Muscle of arm (tissue), 14 donors: Measurements from ENCODE around the gene SEMA6D. TPM values are rescaled to one million over a fixed set of nuclear protein-coding genes. Genes with fewer than 3 reads are reported as not detected.

Source experiments
- DNase-seq: peaks from one replicate; pipeline ENCODE4 v3.0.0-alpha.2; 2013
- long read RNA-seq, 11 donors: transcript quantifications; one replicate each; lab custom pipeline, GENCODE V29; 2026
- polyA plus RNA-seq, 12 donors: library from polyadenylated mRNA; unstranded; fragments of 120-200 nt; gene quantifications; one replicate each; pipeline ENCODE4 v1.2.1, GENCODE V29; 2013; ENCODE audit not compliant: insufficient read length in 12 of 12

The SEMA6D gene
- polyA plus RNA-seq = 10 to 100 TPM in 11 of 12 donors, not detected in 1; 44.0 to 90.9 (median 68.3) TPM
- long read RNA-seq, donor 1, partial matches to known transcripts = 12 of 15 reads
- long read RNA-seq, donor 1, other reads (novel, unspliced or antisense) = 0 of 15 reads
- long read RNA-seq, donor 2, full-length matches to known transcripts = 4 of 4 reads
- long read RNA-seq, donor 2, partial matches to known transcripts = 0 of 4 reads
- long read RNA-seq, donor 2, other reads (novel, unspliced or antisense) = 0 of 4 reads
- long read RNA-seq, donor 3, full-length matches to known transcripts = 2 of 2 reads
- long read RNA-seq, donor 3, partial matches to known transcripts = 0 of 2 reads
- long read RNA-seq, donor 3, other reads (novel, unspliced or antisense) = 0 of 2 reads
- long read RNA-seq, donor 4 = 0 reads
- long read RNA-seq, donor 5, full-length matches to known transcripts = 6 of 6 reads
- long read RNA-seq, donor 5, partial matches to known transcripts = 0 of 6 reads
- long read RNA-seq, donor 5, other reads (novel, unspliced or antisense) = 0 of 6 reads
- long read RNA-seq, donor 6, partial matches to known transcripts = 0 of 1 reads
- long read RNA-seq, donor 6, other reads (novel, unspliced or antisense) = 0 of 1 reads
- long read RNA-seq, donor 7, partial matches to known transcripts = 0 of 1 reads
- long read RNA-seq, donor 7, other reads (novel, unspliced or antisense) = 0 of 1 reads
- long read RNA-seq, donor 8, full-length matches to known transcripts = 6 of 67 reads
- long read RNA-seq, donor 8, partial matches to known transcripts = 61 of 67 reads
- long read RNA-seq, donor 8, other reads (novel, unspliced or antisense) = 0 of 67 reads
- long read RNA-seq, donor 9, full-length matches to known transcripts = 1 of 1 reads
- long read RNA-seq, donor 9, partial matches to known transcripts = 0 of 1 reads
- long read RNA-seq, donor 9, other reads (novel, unspliced or antisense) = 0 of 1 reads
- long read RNA-seq, donor 10, full-length matches to known transcripts = 4 of 63 reads
- long read RNA-seq, donor 10, partial matches to known transcripts = 59 of 63 reads
- long read RNA-seq, donor 10, other reads (novel, unspliced or antisense) = 0 of 63 reads
- long read RNA-seq, donor 11, full-length matches to known transcripts = 5 of 5 reads
- long read RNA-seq, donor 11, partial matches to known transcripts = 0 of 5 reads
- long read RNA-seq, donor 11, other reads (novel, unspliced or antisense) = 0 of 5 reads

- peak; percentile 85 for DNase-seq
Measured at GRCh38 chr15:47717036-47717612, at the start of gene SEMA6D. TSS of gene SEMA6D (plus strand) at chr15:47717505. CDS start at chr15:47759799, 42,294 bp downstream.

DNA sequence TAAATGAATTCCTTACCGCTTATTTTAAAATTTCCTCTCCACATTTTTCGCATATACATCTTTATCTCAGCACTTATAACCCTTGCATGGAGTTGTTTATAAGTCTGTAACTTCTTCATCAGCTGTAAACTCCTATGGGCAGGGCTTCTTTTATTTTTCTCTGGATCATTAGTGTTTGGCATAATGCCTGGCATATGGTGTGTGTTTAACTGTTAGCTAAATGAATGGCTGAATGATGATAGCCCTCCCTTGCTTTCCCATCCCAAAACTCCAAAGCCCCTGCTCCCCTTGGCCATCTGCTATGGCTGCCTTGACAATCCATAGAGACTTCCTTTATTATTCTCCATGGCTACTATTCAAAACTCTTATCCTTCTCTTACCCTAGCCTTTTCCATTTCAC, 48.1 kb upstream of the SEMA6D start:
- no peak for DNase-seq

DNA sequence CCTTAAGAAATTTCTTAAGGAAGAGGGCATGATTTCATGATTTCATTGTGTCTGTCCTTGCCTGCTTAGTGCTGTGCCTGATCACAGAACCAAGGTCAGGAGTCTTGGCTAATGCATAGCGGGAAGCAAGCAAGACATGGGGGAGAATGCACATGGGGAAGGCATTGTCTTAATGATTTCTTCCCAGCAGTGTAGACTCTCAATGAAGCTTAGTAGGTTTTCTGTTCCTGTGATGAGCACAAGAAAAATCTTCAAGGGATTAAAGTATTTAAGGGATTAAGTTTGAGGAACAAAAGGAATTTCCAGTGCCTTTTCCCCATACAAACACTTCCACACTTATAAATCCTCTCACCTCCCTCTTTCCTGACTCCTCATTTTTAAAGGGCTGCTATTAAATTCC, 46.9 kb upstream of the SEMA6D start:
- no peak for DNase-seq

GRCh38 chr15:47673232-47673761, 44.0 kb upstream of the SEMA6D start:
- DNase-seq = peak; percentile 10

DNA sequence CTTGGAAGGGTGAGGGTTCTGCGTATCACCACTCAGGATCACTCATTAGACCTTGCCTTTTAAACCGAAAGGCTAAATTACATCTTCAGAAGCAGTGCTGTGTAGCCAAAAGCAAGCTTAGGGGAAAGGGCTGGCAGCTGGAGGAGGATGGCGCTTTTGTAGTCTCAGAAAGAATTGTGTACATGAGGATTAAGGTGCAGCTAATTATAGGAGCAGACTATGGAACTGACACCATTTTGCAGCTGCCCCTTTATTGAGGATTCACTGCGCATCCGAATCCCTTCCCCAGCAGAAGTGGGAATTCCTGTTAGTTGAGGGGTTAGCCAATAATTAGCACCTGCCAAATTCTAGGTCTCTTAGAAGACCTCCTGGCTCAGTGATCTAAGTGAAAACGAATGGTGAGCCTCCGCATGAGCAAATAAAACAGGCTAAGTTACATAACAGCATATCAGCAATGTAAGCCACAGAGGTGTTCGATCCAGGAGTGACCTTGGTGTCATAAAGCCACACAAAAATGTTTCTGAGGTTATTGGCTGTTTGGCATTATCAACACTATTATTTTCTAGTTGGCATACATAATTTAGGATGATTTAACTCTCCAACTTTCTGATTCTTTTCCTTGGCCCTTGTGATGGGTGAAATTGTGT, 42.6 kb upstream of the SEMA6D start:
- DNase-seq = no peak

DNA sequence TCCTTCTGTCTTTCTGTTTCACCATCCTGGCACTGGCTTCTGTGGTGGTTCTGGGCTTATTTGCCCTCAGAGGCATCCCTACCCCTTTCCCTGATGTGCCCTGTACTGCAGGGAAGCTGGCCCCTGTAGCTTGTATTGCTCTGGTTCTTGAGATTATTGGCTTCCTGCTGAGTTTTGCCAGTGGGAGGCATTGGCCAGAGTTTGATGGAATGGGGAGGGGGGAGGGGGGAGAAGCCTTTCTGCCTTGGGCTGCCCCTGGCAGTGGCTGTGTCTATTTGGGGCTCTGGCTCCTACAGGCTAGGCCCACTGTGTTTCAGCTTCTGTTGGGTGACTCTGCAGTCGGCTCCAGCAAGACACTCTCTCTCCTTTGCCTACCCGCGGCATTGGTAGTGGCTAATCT, 41.6 kb upstream of the SEMA6D start:
- DNase-seq = no peak

DNA sequence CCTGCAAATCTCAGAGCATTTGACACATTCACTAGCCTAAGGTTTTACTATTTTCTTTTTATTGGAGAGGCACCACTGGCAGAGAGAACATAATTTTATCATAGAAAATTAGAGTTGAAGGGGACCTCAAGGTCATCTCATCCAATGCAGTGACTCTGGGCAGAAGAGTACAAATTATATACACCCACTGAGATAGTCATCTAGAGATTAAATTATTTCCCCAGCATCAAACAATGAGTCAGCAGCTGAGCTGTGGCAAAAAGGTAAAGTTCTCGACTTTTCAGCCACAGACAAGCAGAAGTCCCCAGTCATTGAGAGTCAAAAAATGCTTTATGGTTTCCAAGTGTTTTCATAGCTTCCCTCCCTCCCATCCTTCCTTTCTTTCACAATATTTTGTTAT, 39.3 kb upstream of the SEMA6D start:
- DNase-seq = no peak

GRCh38 chr15:47682661-47683060, 34.6 kb upstream of the SEMA6D start:
- DNase-seq = no peak

GRCh38 chr15:47685141-47685870, 32.0 kb upstream of the SEMA6D start:
- DNase-seq = no peak

- DNase-seq = no peak
Measured at GRCh38 chr15:47688573-47689086, 28.7 kb upstream of the SEMA6D start.

GRCh38 chr15:47689660-47690059, 27.6 kb upstream of the SEMA6D start:
- no peak for DNase-seq

DNA sequence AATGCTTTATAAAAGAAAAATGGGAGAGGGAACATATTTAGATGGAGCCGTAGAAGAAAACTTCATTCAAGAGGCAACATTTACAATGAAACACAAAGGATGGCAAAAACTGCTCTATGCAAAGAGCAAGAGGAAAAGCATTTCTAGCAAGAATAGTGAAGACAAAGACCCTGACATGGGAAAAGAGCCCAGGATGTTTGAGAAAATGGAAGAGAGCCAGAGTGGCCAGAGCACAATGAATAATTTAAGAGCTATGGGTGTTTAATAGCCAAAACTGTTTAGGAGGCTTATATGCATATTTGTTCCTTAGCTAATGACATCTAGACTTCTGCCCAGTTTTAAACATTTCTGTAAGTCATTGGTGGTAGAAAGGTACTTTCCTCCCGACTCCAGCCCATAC, 25.4 kb upstream of the SEMA6D start:
- DNase-seq = no peak

GRCh38 chr15:47696351-47696750, 21.0 kb upstream of the SEMA6D start:
- DNase-seq = no peak

DNA sequence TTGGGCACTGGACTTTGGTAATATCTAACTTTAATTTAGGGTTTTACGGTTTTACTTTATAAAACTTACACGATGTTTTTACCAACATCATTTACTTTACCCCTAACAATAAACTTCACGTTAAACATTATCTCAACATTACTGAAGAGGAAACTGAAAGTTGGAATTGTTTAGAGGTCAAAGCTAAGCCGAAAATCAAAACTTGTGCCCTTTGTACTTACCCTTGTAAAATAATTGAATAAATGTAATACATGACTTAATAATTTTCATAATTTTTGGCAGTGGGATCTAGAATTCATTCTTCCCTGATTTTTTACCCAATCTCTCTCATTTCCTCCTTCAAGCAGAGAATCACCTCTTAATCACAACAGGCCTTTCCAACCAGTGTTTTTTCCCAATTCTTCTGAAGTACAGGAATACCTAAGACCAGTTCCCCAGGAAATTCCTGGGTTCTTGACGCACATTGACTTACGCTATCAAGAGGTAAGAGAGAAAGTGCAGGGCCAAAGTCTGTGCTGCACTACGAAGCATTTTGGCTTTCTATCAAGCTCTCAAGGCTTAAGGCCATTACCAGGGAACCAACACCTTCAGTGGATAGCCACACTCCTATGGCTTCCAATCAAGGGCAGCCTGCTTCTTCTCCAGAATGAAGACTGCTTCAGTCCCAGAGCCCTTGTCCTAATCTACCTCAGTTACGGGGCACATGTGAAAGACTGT, 11.9 kb upstream of the SEMA6D start:
- DNase-seq = no peak

- no peak for DNase-seq
Measured at GRCh38 chr15:47707391-47707790, 9.9 kb upstream of the SEMA6D start.

DNA sequence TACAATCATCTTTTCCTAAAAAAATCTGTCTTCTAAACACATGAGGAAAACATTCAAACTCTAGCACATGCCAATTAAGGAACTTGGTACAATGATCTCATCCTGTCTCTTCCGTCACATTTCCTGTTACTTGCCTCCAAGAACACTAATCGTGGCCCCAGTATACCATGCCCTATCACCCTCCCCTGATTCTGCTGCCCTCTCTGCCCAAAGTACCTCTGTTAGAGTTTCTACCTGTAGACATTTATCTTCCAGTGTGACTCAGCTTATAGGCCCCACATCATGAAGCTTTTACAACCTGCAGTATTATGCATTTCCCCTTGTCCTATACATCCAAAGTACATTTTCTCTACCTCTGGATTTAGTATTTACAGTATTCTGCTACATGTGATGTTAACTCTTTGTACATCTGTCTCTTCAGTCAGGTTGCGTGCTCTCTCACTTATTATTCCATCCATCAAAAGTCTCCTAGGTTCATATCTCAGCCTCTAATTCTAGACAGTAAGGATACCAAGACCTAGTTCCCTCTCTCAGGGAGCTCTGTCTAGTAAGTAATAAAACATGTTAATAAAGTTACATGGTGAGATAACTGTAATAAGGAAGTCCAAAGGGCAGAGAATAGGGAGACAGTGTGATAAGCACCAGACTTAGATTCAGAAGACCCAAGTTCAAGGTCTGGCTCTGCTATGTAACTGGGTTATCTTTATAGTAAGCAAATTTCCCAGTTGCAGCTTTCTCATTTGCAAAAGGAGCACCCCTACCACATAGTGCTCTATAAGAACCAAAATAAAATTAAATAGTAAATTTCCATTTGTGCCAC, 8.9 kb upstream of the SEMA6D start:
- DNase-seq = no peak

DNA sequence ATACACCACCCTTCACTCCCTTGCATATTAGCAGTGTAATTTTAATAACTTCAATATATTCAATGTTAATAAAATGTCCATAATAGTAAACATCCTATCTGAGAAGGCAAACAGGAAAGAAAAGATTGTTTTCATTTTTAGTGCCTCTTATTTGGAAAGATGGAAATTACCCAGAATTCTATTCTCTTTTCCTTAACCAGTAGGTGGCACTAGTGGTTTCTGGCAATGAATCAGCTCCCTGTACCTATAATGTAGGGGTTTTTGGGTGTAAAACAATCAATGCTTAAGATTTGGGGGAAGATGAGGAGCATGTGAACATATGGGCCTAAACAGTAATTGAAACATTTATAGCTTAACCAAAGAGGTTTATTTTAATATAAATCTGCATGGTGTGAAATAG, 5.7 kb upstream of the SEMA6D start:
- DNase-seq = no peak

DNA sequence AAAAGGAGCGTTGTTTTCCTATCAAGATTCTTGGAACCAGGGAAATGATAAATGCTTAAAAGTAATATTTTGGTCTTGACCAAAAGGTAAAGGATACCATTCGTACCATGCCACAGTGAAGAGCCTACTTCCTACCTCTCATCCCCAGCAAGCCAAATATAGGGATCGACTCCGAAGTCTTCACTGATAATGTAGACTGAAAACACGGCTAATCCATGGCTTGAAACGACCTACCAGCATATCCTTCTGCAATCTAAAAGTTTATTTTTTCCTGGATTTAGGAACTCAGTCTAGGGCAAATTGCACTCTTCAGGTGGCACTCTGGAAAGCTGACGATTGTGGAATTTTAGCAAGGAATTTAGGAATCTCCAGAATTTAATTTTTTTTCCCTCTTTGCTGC, 1.9 kb upstream of the SEMA6D start:
- no peak for DNase-seq
